HEK293T (cell line): ENCODE measurements around the gene SREBF2.
A peak's percentile ranks its signal among the peaks of the same experiment; 100 is the strongest.
"Not testable (repeated sequence)": the region's sequence is repeated elsewhere in the genome, so short reads cannot be mapped to it uniquely, and the experiment has no call there.

Source experiments
- CTCF ChIA-PET: fragments of 350-600 bp; formaldehyde crosslinking; extraction: SDS; loops from one replicate; lab custom pipeline; 2021; ENCODE audit warnings: antibody characterized with exemption, inconsistent platforms; lab: Yijun Ruan, JAX
- POLR2A ChIA-PET: fragments of 350-600 bp; formaldehyde crosslinking; extraction: SDS; loops from one replicate; lab custom pipeline; 2020; ENCODE audit warnings: antibody characterized with exemption, inconsistent platforms; lab: Yijun Ruan, JAX
- DNase-seq: peaks from one replicate; pipeline ENCODE4 v3.0.0; 2012; ENCODE audit warnings: mixed read lengths; ENCODE audit errors: extremely low spot score
- ARNT ChIP-seq: fragments of 450-650 bp; IDR thresholded peaks from 2 replicates; pipeline ENCODE4 v1.6.1; 2017; ENCODE audit warnings: mild to moderate bottlenecking
- BHLHE40 ChIP-seq: fragments of 450-650 bp; IDR thresholded peaks from 2 replicates; pipeline ENCODE4 v1.6.1; 2016; ENCODE audit warnings: mild to moderate bottlenecking, moderate library complexity, borderline replicate concordance
- CTBP1 ChIP-seq: fragments of 450-650 bp; IDR thresholded peaks from 2 replicates; pipeline ENCODE4 v1.6.1; 2016; ENCODE audit warnings: borderline replicate concordance
- ELF4 ChIP-seq: fragments of 450-650 bp; IDR thresholded peaks from 2 replicates; pipeline ENCODE4 v1.6.1; 2017; ENCODE audit warnings: antibody characterized with exemption
- FOXA1 ChIP-seq: fragments of 450-650 bp; IDR thresholded peaks from 2 replicates; pipeline ENCODE4 v1.6.1; 2016; ENCODE audit warnings: mild to moderate bottlenecking
- FOXK2 ChIP-seq: fragments of 450-650 bp; IDR thresholded peaks from 2 replicates; pipeline ENCODE4 v1.6.1; 2016; ENCODE audit warnings: mild to moderate bottlenecking
- FOXM1 ChIP-seq: fragments of 450-650 bp; IDR thresholded peaks from 2 replicates; pipeline ENCODE4 v1.6.1; 2017; ENCODE audit warnings: mild to moderate bottlenecking, borderline replicate concordance
- HDGF ChIP-seq: fragments of 450-650 bp; IDR thresholded peaks from 2 replicates; pipeline ENCODE4 v1.6.1; 2017; ENCODE audit warnings: antibody characterized with exemption, borderline replicate concordance
- L3MBTL2 ChIP-seq: fragments of 450-650 bp; conservative IDR thresholded peaks from 2 replicates; pipeline ENCODE4 v1.6.1; 2016; ENCODE audit warnings: mild to moderate bottlenecking
- LEF1 ChIP-seq: fragments of 450-650 bp; IDR thresholded peaks from 2 replicates; pipeline ENCODE4 v1.6.1; 2017; ENCODE audit warnings: mild to moderate bottlenecking, borderline replicate concordance
- NFRKB ChIP-seq: fragments of 450-650 bp; IDR thresholded peaks from 2 replicates; pipeline ENCODE4 v1.6.1; 2016; ENCODE audit warnings: mild to moderate bottlenecking, moderate library complexity
- SP1 ChIP-seq: fragments of 450-650 bp; IDR thresholded peaks from 2 replicates; pipeline ENCODE4 v1.6.1; 2017
- SUZ12 ChIP-seq: fragments of 450-650 bp; IDR thresholded peaks from 2 replicates; pipeline ENCODE4 v1.6.1; 2016; ENCODE audit warnings: mild to moderate bottlenecking
- TARDBP ChIP-seq: fragments of 450-650 bp; IDR thresholded peaks from 2 replicates; pipeline ENCODE4 v1.6.1; 2016
- ZNF384 ChIP-seq: fragments of 450-650 bp; IDR thresholded peaks from 2 replicates; pipeline ENCODE4 v1.6.1; 2016
- TF ChIP-seq, protein P1 (sequence below): fragments of 450-650 bp; IDR thresholded peaks from 2 replicates; pipeline ENCODE4 v1.6.1; 2016

The SREBF2 gene

DNA sequence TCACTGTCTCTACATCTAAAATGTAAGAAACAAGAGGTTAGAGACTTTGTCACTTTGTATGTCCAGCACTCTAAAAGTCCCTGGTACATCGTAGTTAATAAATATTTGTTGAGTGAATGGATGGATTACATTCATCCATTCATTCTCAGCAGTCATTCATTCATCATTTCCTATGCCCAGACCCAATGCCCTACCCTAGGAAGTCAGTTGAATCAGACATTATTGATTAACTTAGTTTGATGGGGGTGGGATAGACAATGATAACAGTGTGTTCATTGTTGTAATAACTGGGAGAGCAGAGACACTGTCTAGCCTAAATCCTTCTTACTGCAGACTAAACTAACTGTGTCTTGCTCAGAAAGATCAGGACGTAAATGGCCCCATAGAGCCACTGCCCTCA, 115.2 kb downstream of the SREBF2 start:
- TF ChIP-seq TARDBP (no peak), ZNF384 (no peak), SUZ12 (no peak), BHLHE40 (no peak), NFRKB (no peak), HDGF (no peak), ELF4 (no peak), FOXA1 (no peak), FOXK2 (no peak), ARNT (no peak), SP1 (no peak), CTBP1 (no peak), FOXM1 (no peak), LEF1 (no peak), L3MBTL2 (no peak)
- TF ChIP-seq, protein P1, sequence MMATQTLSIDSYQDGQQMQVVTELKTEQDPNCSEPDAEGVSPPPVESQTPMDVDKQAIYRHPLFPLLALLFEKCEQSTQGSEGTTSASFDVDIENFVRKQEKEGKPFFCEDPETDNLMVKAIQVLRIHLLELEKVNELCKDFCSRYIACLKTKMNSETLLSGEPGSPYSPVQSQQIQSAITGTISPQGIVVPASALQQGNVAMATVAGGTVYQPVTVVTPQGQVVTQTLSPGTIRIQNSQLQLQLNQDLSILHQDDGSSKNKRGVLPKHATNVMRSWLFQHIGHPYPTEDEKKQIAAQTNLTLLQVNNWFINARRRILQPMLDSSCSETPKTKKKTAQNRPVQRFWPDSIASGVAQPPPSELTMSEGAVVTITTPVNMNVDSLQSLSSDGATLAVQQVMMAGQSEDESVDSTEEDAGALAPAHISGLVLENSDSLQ: no peak
- ChIA-PET POLR2A (interaction anchor here (1.6 to 2.4 kb wide), 3 partner anchors 20 to 496 kb away, joined by 4 to 6 read pairs (median 6); partner anchors contain the start of gene NDUFA6), CTCF (interaction anchor here (0.6 kb wide), 1 partner anchor 62 kb away, joined by 3 read pairs; no protein-coding TSS in a partner anchor)
- DNase-seq: no peak

DNA sequence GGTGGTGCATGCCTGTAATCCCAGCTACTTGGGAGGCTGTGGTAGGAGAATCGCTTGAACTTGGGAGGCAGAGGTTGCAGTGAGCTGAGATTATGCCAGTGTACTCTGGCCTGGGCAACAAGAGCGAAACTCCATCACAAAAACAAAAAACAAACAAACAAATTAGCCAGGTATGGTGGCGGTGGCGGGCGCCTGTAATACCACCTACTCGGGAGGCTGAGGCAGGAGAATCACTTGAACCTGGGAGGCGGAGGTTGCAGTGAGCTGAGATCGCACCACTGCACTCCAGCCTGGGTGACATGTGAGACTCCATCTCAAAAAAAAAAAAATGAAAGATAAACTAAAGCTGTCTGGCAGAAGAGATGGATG, 116.0 kb downstream of the SREBF2 start:
- ChIA-PET CTCF (interaction anchor here (0.6 kb wide), 1 partner anchor 61 kb away, joined by 3 read pairs; no protein-coding TSS in a partner anchor), POLR2A (interaction anchor here (1.6 kb wide), 1 partner anchor 142 kb away, joined by 4 read pairs; the partner anchor contains the start of gene NDUFA6)
- TF ChIP-seq, protein P1: 0 out of 2 replicates have a peak, but pooled peaks have one; percentile 7
- not testable (repeated sequence) for DNase-seq

DNA sequence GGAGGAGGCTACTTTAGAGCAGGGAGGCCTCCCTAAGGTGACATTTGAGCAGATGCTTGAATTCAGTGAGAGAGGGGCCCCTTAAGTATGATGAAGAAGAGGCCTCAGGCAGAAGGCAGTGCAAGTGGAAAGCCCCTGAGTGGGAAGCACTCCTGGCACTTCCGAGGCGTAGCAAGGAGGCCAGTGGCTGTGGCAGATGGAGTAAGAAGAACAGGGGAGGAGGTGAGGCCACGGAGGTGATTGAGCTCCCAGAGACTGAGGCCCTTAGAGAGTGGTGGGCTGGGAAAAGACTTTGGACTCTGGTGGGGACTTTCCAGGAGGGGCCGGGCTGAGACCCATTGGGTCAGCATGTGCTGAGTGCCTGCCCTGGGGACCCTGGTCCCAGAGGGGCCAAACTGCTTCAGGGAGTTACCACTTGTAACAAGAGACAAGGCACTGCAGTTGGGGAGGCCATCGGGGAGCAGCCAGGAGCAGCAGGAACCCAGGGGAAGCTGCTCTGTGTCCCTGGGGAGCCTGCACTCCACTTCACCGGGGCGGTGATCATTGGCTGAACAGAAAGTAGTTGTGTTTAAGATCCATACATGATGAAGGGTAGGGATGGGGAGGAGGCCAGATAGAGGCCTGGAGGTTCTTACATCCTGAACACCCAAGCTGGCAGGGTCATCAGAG, 116.5 kb downstream of the SREBF2 start:
- DNase-seq: no peak
- TF ChIP-seq ARNT (no peak), ZNF384 (no peak), FOXM1 (no peak), HDGF (no peak), TARDBP (no peak), LEF1 (no peak), FOXA1 (no peak), BHLHE40 (no peak), SUZ12 (no peak), ELF4 (no peak), CTBP1 (no peak), SP1 (no peak), NFRKB (no peak)
- TF ChIP-seq, protein P1: no peak
- ChIA-PET POLR2A (interaction anchor here (1.6 kb wide), 1 partner anchor 141 kb away, joined by 4 read pairs; the partner anchor contains the start of gene NDUFA6), CTCF (interaction anchor here (0.7 to 0.8 kb wide), 2 partner anchors 106 to 142 kb away, joined by 3 read pairs; no protein-coding TSS in a partner anchor)

DNA sequence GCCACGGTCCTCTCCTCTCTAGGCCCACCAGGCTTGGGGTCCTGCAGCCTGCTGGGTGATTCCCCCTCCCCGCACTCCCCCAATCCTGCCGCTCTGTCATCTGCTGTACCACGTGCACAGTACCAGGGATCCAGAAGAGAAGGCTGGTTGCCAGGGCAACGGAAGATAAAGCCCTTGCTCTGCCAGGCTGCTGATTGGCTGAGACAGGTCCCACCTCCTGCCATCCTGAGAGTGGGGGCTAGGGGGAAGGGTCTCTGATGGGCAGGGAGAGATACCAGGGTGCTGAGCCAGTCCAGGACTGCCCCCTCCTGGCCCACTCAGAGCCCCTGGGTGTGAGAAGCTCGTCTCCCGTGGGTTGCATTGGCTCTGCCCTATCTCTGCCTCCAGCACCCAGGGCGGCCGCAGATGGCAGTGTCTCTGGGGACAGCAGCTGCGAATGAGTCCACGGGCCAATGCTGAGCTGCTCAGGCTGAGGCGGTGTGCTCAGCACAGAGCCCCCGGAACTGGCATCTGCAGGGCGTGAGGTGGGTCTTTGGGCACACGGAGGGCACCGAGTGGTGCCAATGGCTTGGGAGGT, 119.1 kb downstream of the SREBF2 start, which contains the start of gene SMIM45:
SMIM45 (plus strand) TSS at position 253 of the 577 bp plus-strand sequence.
- POLR2A ChIA-PET: no interaction called here

DNA sequence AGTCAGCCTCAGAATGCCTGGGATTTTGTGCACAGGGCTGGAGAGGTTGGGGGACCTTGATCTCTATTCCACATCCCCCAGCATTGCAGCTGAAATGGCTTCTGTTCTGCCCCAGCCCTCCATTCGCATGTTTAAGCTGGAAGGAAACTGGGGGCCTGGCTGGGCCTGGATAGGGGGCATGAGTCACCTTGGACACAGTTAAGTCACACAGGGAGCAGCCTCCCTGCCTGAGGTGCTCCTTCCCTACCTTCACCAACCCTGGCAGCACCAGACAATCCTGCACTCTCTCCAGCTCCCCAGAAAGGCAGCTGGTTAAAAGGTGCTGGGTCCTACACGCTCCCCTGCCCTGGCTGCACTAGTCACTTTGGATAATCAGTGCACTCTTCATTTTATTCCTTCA, 119.8 kb downstream of the SREBF2 start:
- CTCF ChIA-PET: no interaction called here
- TF ChIP-seq HDGF (no peak), CTBP1 (no peak), FOXK2 (no peak)
- POLR2A ChIA-PET: no interaction called here
- no peak for DNase-seq

More for the DNA sequence above, 119.1 kb downstream of the SREBF2 start, which contains the start of gene SMIM45:
- DNase-seq: no peak
- CTCF ChIA-PET: interaction anchor here (1.4 kb wide), 1 partner anchor 280 kb away, joined by 5 read pairs; no protein-coding TSS in a partner anchor
- TF ChIP-seq ARNT (no peak), SP1 (no peak)
